Activated CD8-positive, alpha-beta memory T cell treated with anti-CD3 and anti-CD28 coated beads for 36 hours (primary cell): ENCODE results near the gene COG7. TPM values are rescaled to one million over a fixed set of nuclear protein-coding genes. Genes with fewer than 3 reads are reported as not detected.

ENCODE experiments used
- CTCF ChIA-PET: fragments of 350-600 bp; sonication (Branson Sonifier 250); formaldehyde crosslinking; loops from one replicate; lab custom pipeline; 2021; ENCODE audit warnings: antibody characterized with exemption; lab: Charles Lee
- POLR2A ChIA-PET: fragments of 350-600 bp; sonication (Branson Sonifier 250); formaldehyde crosslinking; loops from one replicate; lab custom pipeline; 2021; ENCODE audit warnings: antibody characterized with exemption; lab: Charles Lee
- total RNA-seq, 2 experiments: library from RNA; stranded (reverse); gene quantifications; one replicate each; pipeline ENCODE4 v1.2.3, GENCODE V29; 2021

Gene COG7
- total RNA-seq, 2 experiments from 2014 or later = 16.5 to 18.3 TPM

DNA sequence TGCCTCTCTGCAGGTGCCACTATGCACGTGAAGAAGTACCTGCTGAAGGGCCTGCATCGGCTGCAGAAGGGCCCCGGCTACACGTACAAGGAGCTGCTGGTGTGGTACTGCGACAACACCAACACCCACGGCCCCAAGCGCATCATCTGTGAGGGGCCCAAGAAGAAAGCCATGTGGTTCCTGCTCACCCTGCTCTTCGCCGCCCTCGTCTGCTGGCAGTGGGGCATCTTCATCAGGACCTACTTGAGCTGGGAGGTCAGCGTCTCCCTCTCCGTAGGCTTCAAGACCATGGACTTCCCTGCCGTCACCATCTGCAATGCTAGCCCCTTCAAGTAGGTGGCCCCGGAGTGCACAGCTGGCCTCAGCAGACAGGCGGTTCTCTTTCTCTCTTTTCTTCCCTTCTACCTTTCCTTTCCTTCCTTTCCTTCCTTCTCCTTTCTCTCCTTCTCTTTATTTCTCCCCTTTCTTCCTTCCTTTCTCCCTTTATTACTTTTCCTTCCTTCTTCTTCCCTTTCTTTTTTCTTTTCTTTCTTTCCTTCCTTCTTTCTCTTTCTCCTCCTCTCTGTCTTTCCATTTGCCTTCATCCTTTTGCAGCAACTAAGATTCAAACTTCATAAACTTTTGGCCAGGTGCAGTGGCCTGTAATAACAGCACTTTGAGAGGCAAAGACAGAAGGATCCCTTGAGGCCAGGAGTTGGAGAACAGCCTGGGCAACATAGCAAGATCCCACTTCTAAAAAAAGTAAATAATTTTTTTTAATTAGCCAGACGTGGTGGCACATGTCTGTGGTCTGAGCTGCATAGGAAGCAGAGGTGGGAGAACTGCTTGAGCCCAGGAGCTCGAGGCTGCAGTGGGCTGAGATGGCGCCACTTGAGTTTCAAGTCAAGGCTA lies 104.2 kb downstream of the COG7 start:
- CTCF ChIA-PET = no interaction called here
- POLR2A ChIA-PET = no interaction called here

- ChIA-PET POLR2A (no interaction called here), CTCF (no interaction called here)
Observed at GRCh38 chr16:23345237-23345636, 107.8 kb downstream of the COG7 start.

GRCh38 chr16:23343643-23344612 lies 109.1 kb downstream of the COG7 start:
- CTCF ChIA-PET = no interaction called here

GRCh38 chr16:23342083-23342640 lies 110.8 kb downstream of the COG7 start:
- ChIA-PET POLR2A (no interaction called here), CTCF (no interaction called here)

More at GRCh38 chr16:23343643-23344612, 109.1 kb downstream of the COG7 start:
- POLR2A ChIA-PET = no interaction called here

DNA sequence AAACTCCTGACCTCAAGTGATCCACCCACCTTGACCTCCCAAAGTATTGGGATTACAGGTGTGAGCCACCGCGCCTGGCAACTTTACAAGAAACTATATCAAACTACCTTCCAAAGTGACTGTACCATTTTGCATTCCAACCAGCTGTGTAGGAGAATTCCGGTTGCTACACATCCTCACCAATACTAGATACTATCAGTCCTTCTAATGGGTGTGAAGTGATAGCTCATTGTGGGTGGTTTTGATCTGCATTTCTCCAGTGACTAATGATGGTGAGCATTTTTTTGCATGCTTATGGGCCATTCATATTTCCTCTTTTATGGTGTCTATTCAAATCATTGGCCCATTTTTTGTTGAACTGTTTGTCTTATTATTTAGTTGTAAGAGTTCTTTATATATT lies 113.2 kb downstream of the COG7 start:
- CTCF ChIA-PET = no interaction called here

More for the DNA sequence above, 113.2 kb downstream of the COG7 start:
- POLR2A ChIA-PET = no interaction called here

Other genes starting within 250 kb of the COG7 start
- not detected for gene SCNN1B, start 150.9 kb downstream of the COG7 start, total RNA-seq
- gene GGA2, start 57.3 kb upstream of the COG7 start, total RNA-seq = 10 to 100 TPM; 90.4 to 95.6 TPM
- gene EARS2, start 104.2 kb upstream of the COG7 start, total RNA-seq = 10 to 100 TPM; 25.6 to 28.2 TPM
- 10 to 100 TPM; 56.7 to 62.3 TPM for gene UBFD1, start 104.5 kb upstream of the COG7 start, total RNA-seq
- 100 to 1,000 TPM; 182 to 186 TPM for gene NDUFAB1, start 143.1 kb upstream of the COG7 start, total RNA-seq
- 10 to 100 TPM; 29.4 to 29.8 TPM for gene PALB2, start 188.1 kb upstream of the COG7 start, total RNA-seq
- 10 to 100 TPM; 88.3 to 89.5 TPM for gene DCTN5, start 188.3 kb upstream of the COG7 start, total RNA-seq
- gene PLK1, start 225.7 kb upstream of the COG7 start, total RNA-seq = 10 to 100 TPM; 63.9 to 65.0 TPM